H1 (cell line): Measurements from ENCODE around the gene PPBP. TPM values are rescaled to one million over a fixed set of nuclear protein-coding genes. Genes with fewer than 3 reads are reported as not detected.

Experiments used
- CTCF ChIA-PET: fragments of 300-600 bp; sonication (Branson Sonifier 250); formaldehyde crosslinking; loops from one replicate; lab custom pipeline; 2021; ENCODE audit not compliant: partially characterized antibody; lab: Charles Lee
- POLR2A ChIA-PET: fragments of 300-600 bp; sonication (Branson Sonifier 250); formaldehyde crosslinking; loops from one replicate; lab custom pipeline; 2021; ENCODE audit warnings: inconsistent platforms; ENCODE audit not compliant: partially characterized antibody; lab: Charles Lee
- DNase-seq, 2 experiments: peaks; one replicate each; pipeline versions ENCODE4 v3.0.0 to v3.0.0-alpha.2; 2010 to 2022; ENCODE audit warnings: low spot score in 2 of 2, low read depth in 1 of 2, mixed read lengths in 1 of 2
- FAIRE-seq: peaks from 2 replicates; lab custom pipeline; 2011; peaks lifted over from hg19 to GRCh38; lab: Jason Lieb, UNC
- H2AFZ ChIP-seq: 2 replicates; pipeline ENCODE4 v1.8.1; 2012; ENCODE audit warnings: low read length, inconsistent platforms
- H2AK5ac ChIP-seq: 2 replicates; pipeline ENCODE4 v1.6.1; 2013; ENCODE audit warnings: low read depth, low read length
- H2BK120ac ChIP-seq: replicated peaks from 2 replicates; pipeline ENCODE3; 2013; ENCODE audit warnings: low read depth, low read length, inconsistent platforms
- H2BK12ac ChIP-seq: 2 replicates; pipeline ENCODE4 v1.6.1; 2013; ENCODE audit warnings: low read depth, low read length
- H2BK15ac ChIP-seq: 2 replicates; pipeline ENCODE4 v1.6.1; 2013; ENCODE audit warnings: low read length
- H2BK20ac ChIP-seq: 2 replicates; pipeline ENCODE4 v1.6.1; 2013; ENCODE audit warnings: low read length
- H2BK5ac ChIP-seq: 2 replicates; pipeline ENCODE4 v1.6.1; 2013; ENCODE audit warnings: low read depth, low read length
- H3K14ac ChIP-seq: 2 replicates; pipeline ENCODE4 v1.6.1; 2013; ENCODE audit warnings: inconsistent platforms; ENCODE audit not compliant: insufficient read length
- H3K18ac ChIP-seq: 2 replicates; pipeline ENCODE4 v1.6.1; 2013; ENCODE audit warnings: low read length; ENCODE audit errors: extremely low read depth
- H3K23ac ChIP-seq: 2 replicates; pipeline ENCODE4 v1.6.1; 2013; ENCODE audit warnings: inconsistent platforms; ENCODE audit not compliant: insufficient read length
- H3K23me2 ChIP-seq: 2 replicates; pipeline ENCODE4 v1.6.1; 2013; ENCODE audit warnings: low read depth, low read length
- H3K27ac ChIP-seq: 2 replicates; pipeline ENCODE4 v1.6.1; 2011; ENCODE audit warnings: low read depth, low read length, inconsistent platforms
- H3K27me3 ChIP-seq, 4 experiments: replicated peaks in 1 of 4; 1 replicate in 1 of 4; 2 replicates in 3 of 4; pipeline versions ENCODE4 v1.6.1 to v1.8.1; 2011 to 2013; ENCODE audit warnings: low read length in 3 of 4, mild to moderate bottlenecking in 3 of 4, inconsistent platforms in 2 of 4, mixed read lengths in 2 of 4, moderate library complexity in 1 of 4; ENCODE audit not compliant: control insufficient read depth in 3 of 4, insufficient read depth in 3 of 4; ENCODE audit errors: extremely low read depth in 1 of 4
- H3K36me3 ChIP-seq, 4 experiments: 2 replicates each; pipeline versions ENCODE4 v1.6.1 to v1.8.1; 2011 to 2013; ENCODE audit warnings: mild to moderate bottlenecking in 4 of 4, low read length in 3 of 4, moderate library complexity in 2 of 4, control low read depth in 1 of 4, inconsistent platforms in 1 of 4; ENCODE audit not compliant: insufficient read depth in 4 of 4, control insufficient read depth in 2 of 4
- H3K4ac ChIP-seq: replicated peaks from 2 replicates; pipeline ENCODE3; 2013; ENCODE audit warnings: low read length, low read depth, mixed read lengths, inconsistent platforms; ENCODE audit not compliant: insufficient read length
- H3K4me1 ChIP-seq, 4 experiments: replicated peaks in 1 of 4; 1 replicate in 1 of 4; 2 replicates in 3 of 4; pipeline versions ENCODE4 v1.6.1 to v1.8.1; 2011 to 2013; ENCODE audit warnings: low read length in 3 of 4, inconsistent platforms in 2 of 4, mixed read lengths in 1 of 4; ENCODE audit not compliant: insufficient read depth in 4 of 4, control insufficient read depth in 3 of 4
- H3K4me2 ChIP-seq, 2 experiments: 2 replicates each; pipeline versions ENCODE4 v1.6.1 to v1.8.1; 2011 to 2013; ENCODE audit warnings: low read depth in 2 of 2, low read length in 2 of 2, control low read depth in 1 of 2, inconsistent platforms in 1 of 2, mild to moderate bottlenecking in 1 of 2; ENCODE audit not compliant: insufficient read depth in 1 of 2
- H3K4me3 ChIP-seq, 4 experiments: fragments of 200-600, 300-600 bp in 1 of 4; sonication (generic), shearing (Covaris generic), sonication (Bioruptor Twin) in 1 of 4; 2 replicates each; pipeline versions ENCODE4 v1.5.1 to v1.8.1; 2011 to 2016; ENCODE audit warnings: low read length in 4 of 4, low read depth in 3 of 4, control low read depth in 2 of 4, inconsistent platforms in 2 of 4, mild to moderate bottlenecking in 2 of 4, mixed read lengths in 1 of 4, moderate library complexity in 1 of 4; ENCODE audit not compliant: insufficient read depth in 2 of 4; ENCODE audit errors: extremely low read depth in 1 of 4
- H3K56ac ChIP-seq: replicated peaks from 2 replicates; pipeline ENCODE3; 2013; ENCODE audit warnings: low read depth, mild to moderate bottlenecking, mixed read lengths, low read length, inconsistent platforms; ENCODE audit not compliant: insufficient read length
- H3K79me1 ChIP-seq: 2 replicates; pipeline ENCODE4 v1.6.1; 2013; ENCODE audit warnings: low read depth, low read length, control low read depth
- H3K79me2 ChIP-seq, 2 experiments: 2 replicates each; pipeline versions ENCODE4 v1.6.1 to v1.8.1; 2012 to 2013; ENCODE audit warnings: low read length in 2 of 2, mild to moderate bottlenecking in 2 of 2, inconsistent platforms in 1 of 2; ENCODE audit not compliant: insufficient read depth in 2 of 2, control insufficient read depth in 1 of 2
- H3K9ac ChIP-seq, 4 experiments: replicated peaks in 1 of 4; 1 replicate in 1 of 4; 2 replicates in 3 of 4; pipeline versions ENCODE4 v1.6.1 to v1.8.1; 2011 to 2013; ENCODE audit warnings: low read depth in 3 of 4, low read length in 3 of 4, control low read depth in 2 of 4, mild to moderate bottlenecking in 2 of 4, moderate library complexity in 2 of 4, inconsistent platforms in 1 of 4; ENCODE audit errors: extremely low read depth in 1 of 4
- H3K9me3 ChIP-seq, 2 experiments: 2 replicates each; pipeline versions ENCODE4 v1.6.1 to v1.8.1; 2012 to 2013; ENCODE audit warnings: mild to moderate bottlenecking in 2 of 2, moderate library complexity in 2 of 2, control low read depth in 1 of 2, inconsistent platforms in 1 of 2, low read depth in 1 of 2, low read length in 1 of 2, mixed read lengths in 1 of 2; ENCODE audit not compliant: insufficient read depth in 2 of 2
- H4K20me1 ChIP-seq, 2 experiments: replicated peaks in 1 of 2; 2 replicates each; pipeline versions ENCODE3 to v1.8.1; 2011 to 2013; ENCODE audit warnings: inconsistent platforms in 2 of 2, low read length in 2 of 2, mild to moderate bottlenecking in 1 of 2; ENCODE audit not compliant: insufficient read depth in 2 of 2, control insufficient read depth in 1 of 2
- H4K5ac ChIP-seq: 2 replicates; pipeline ENCODE4 v1.6.1; 2013; ENCODE audit warnings: low read length, low read depth, mixed read lengths, inconsistent platforms; ENCODE audit not compliant: insufficient read length
- H4K8ac ChIP-seq: 2 replicates; pipeline ENCODE4 v1.8.0; 2013; ENCODE audit warnings: mild to moderate bottlenecking, moderate library complexity, low read length, inconsistent platforms; ENCODE audit not compliant: insufficient read depth; ENCODE audit errors: extremely low read depth
- H4K91ac ChIP-seq: replicated peaks from 2 replicates; pipeline ENCODE3; 2013; ENCODE audit warnings: low read length, mixed read lengths, inconsistent platforms; ENCODE audit not compliant: insufficient read length
- RFX5 ChIP-seq: IDR thresholded peaks from 2 replicates; pipeline ENCODE4 v1.6.1; 2011; ENCODE audit warnings: low read depth, low read length, improper control_type of control experiment, borderline replicate concordance
- WGBS, 2 experiments: shearing (Covaris generic) in 1 of 2; methylation state at CpG; one replicate each; pipeline versions ENCODE4 v1.1.6 to v1.1.7; 2013 to 2015; ENCODE audit warnings: low lambda C conversion rate in 2 of 2, mixed read lengths in 2 of 2, inconsistent platforms in 1 of 2, low coverage in 1 of 2, missing lambda C conversion rate in 1 of 2; ENCODE audit not compliant: insufficient replicate concordance in 2 of 2, insufficient coverage in 1 of 2, insufficient read length in 1 of 2; ENCODE audit errors: extremely low coverage in 1 of 2, missing lambda C conversion rate in 1 of 2; 5-methylcytosine and 5-hydroxymethylcytosine counted together
- polyA plus RNA-seq, 7 experiments: library from polyadenylated mRNA; depleted of rRNA in 3 of 7; stranded (reverse) in 5 of 7; unstranded in 2 of 7; fragments of >200 nt in 5 of 7; fragments of 200-250 nt in 2 of 7; gene quantifications; 1 replicate in 5 of 7; 2 replicates in 1 of 7; 4 replicates in 1 of 7; pipeline versions ENCODE4 v1.2.1 to v1.2.3, GENCODE V29; 2011 to 2013; ENCODE audit warnings: missing spikeins in 2 of 7, mixed read lengths in 2 of 7
- total RNA-seq: library from RNA; stranded (reverse); fragmentation: NEBNext Ultra II Directional; extraction: Animal tissue kit (Norgen Biotek cat#: 25700); gene quantifications from 2 replicates; pipeline ENCODE4 v1.2.1, GENCODE V29; 2021

The PPBP gene
- total and polyA plus RNA-seq, 2 of the 8 experiments (the other 6 are each of a cell fraction or from before 2014, with no cell fraction given), result 0.18 to 0.43 TPM

DNA sequence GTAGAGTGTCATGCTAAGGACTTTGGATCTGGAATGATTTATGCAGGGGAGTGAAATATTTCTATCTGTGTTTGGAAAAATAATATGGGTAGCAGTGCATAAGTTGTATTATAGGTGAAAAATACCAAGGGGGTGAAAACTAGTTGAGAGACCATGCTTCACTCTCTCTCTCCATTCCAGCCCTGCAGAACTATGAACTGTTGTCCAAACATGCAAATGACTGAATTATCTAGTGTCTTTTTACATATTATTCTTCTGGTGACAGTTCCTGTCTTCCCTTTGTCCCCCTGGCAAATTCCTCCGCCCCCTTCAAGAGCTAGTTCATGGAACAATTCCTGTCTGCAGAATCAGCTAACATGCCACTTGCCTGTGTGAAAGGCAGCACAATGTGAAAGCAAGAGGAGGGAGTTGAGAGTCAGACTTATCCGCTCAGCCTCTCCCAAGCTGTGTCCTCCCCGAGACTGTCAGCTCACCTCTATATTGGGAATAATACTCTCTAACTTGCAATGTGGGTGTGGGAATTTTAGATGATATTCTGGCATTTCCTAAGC, 8.5 kb downstream of the PPBP start:
- Histone ChIP-seq H3K4me3 (no peak overlapping the region), H3K79me2 (no peaks in the 10 kb centered on the region), H3K27me3 (no peaks in the 10 kb centered on the region), H2AK5ac (no peak overlapping the region), H3K9ac (no peak overlapping the region), H4K8ac (no peak overlapping the region), H3K9me3 (no peaks in the 10 kb centered on the region), H3K18ac (peak overlapping the region; percentile 12; the same call in 1 of the 2 replicates), H2AFZ (no peak overlapping the region), H4K20me1 (no peaks in the 10 kb centered on the region), H2BK120ac (peak overlapping the region; percentile 12), H3K23ac (no peak overlapping the region), H3K4me2 (no peak overlapping the region), H2BK5ac (no peak overlapping the region; the same call in 1 of the 2 replicates), H4K91ac (no peak overlapping the region), H2BK12ac (peak overlapping the region; percentile 71; the same call in 1 of the 2 replicates), H3K4ac (no peak overlapping the region), H3K56ac (no peak overlapping the region), H3K23me2 (no peaks in the 10 kb centered on the region), H3K79me1 (no peaks in the 10 kb centered on the region)
- POLR2A ChIA-PET, result interaction anchor here (1.2 to 1.5 kb wide), 2 partner anchors 17 to 19 kb away, joined by 4 to 5 read pairs; partner anchors contain the start of gene CXCL5
- no peak for DNase-seq
- 83% methylated on average over 3 of the region's 3 CpGs; no CpG with 5 or more reads in 1 of the 2 experiments for WGBS, 2 experiments
- TF ChIP-seq RFX5, result no peak
- TF ChIP-seq, all 59 proteins: peak for 0
- H4K5ac ChIP-seq, result no peak overlapping the region
- peaks cover 0 to 18% (median 6%) of the 10 kb centered on the region in 4 experiments; a peak in 4 of 7 replicates for H3K4me1 ChIP-seq
- FAIRE-seq, result no peak
- H3K27ac ChIP-seq, result no peak overlapping the region
- no peaks in the 10 kb centered on the region for H3K36me3 ChIP-seq
- CTCF ChIA-PET, result interaction anchor here (0.6 to 5.1 kb wide), 4 partner anchors 12 to 38 kb away, joined by 3 to 37 read pairs (median 4); partner anchors contain the start of gene CXCL5
- H2BK20ac ChIP-seq, result peak overlapping the region; percentile 84; the same call in 1 of the 2 replicates
- no peak overlapping the region for H3K14ac ChIP-seq
- H2BK15ac ChIP-seq, result no peak overlapping the region
